Activated naive CD8-positive, alpha-beta T cell treated with anti-CD3 and anti-CD28 coated beads, Interleukin-2, amount 50 U/mL, for 16 hours (primary cell): ENCODE results near the gene SNX14.
"Not testable (repeated sequence)": the region's sequence is repeated elsewhere in the genome, so short reads cannot be mapped to it uniquely, and the experiment has no call there.

Experiments
- DNase-seq: peaks from one replicate; pipeline ENCODE4 v3.0.0-alpha.2; 2020; ENCODE audit warnings: low read depth, low spot score

The SNX14 gene

DNA sequence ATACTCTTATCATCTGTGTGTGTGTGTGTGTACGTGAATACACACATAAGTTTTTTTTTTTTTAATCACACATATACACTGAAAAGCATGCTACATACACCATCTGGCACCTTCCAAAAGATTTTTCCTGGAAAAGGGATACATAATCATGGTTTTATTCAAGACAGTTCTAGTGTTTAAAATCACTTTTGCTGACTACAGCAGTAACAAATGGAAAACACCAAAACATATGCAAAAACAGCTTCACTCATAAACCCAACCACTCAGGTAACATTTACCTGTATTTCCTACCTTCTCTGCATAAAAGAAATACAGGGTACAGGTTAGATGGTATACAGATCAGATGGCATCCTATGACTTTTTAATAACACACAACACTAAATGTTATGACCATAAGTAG lies 2.5 kb downstream of the SNX14 start:
- DNase-seq: no peak

DNA sequence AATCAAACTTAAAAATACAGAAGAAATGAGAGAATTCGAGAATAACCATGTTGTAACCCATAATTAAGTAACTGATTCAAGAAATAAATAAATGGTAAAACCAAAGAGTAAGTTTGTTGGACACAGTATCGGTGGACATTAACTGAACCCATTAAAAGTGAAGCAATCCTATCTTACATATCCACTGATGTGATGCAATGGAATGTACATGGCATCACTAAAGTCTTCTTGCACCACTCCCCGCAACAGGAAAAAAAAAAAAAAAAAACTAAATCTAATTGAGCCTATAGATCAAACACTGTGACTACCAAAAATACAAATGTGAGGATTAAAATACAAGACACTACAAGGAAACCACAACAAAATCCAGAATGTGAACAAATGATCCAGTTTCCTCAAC lies 7.9 kb downstream of the SNX14 start:
- no peak for DNase-seq

DNA sequence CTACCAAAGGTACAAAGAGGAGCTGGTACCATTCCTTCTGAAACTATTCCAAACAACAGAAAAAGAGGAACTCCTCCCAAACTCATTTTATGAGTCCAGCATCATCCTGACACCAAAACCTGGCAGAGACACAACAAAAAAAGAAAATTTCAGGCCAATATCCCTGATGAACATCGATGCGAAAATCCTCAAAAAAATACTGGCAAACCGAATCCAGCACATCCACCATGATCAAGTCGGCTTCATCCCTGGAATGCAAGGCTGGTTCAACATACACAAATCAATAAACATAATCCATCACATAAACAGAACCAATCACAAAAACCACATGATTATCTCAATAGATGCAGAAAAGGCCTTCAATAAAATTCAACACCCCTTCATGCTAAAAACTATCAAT lies 10.8 kb downstream of the SNX14 start:
- not testable (repeated sequence) for DNase-seq

DNA sequence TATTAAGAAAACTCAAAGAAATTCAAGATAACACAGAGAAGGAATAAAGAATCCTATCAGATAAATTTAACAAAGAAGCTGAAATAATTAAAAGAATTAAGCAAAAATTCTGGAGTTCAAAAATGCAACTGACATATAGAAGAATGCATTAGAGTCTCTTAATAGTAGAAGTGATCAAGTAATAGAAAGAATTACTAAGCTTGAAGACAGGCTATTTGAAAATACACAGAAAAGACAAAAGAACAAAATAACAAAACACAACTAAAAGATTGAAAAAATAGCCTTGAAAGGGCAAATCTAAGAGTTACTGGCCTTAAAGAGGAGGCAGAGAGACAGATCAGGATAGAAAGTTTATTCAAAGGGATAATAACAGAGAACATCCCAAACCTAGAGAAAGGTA lies 12.1 kb downstream of the SNX14 start:
- no peak for DNase-seq

DNA sequence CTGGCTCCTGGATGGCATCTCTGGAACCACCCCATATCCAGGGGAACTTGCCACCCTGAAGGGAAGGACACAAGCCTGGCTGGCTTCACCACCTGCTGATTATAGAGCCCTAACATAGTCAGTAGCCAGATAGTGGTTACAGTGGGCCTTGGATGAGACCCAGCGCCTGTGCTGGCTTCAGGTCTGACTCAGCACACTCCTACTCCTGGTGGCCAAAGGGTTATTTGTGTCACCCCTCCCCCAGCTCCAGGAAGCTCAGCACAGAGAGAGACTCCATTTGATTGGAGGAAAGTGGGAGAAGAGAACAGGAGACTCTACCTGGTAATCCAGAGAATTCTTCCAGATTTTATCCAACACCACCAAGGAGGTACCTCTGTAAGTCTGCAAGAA lies 12.8 kb downstream of the SNX14 start:
- no peak for DNase-seq

DNA sequence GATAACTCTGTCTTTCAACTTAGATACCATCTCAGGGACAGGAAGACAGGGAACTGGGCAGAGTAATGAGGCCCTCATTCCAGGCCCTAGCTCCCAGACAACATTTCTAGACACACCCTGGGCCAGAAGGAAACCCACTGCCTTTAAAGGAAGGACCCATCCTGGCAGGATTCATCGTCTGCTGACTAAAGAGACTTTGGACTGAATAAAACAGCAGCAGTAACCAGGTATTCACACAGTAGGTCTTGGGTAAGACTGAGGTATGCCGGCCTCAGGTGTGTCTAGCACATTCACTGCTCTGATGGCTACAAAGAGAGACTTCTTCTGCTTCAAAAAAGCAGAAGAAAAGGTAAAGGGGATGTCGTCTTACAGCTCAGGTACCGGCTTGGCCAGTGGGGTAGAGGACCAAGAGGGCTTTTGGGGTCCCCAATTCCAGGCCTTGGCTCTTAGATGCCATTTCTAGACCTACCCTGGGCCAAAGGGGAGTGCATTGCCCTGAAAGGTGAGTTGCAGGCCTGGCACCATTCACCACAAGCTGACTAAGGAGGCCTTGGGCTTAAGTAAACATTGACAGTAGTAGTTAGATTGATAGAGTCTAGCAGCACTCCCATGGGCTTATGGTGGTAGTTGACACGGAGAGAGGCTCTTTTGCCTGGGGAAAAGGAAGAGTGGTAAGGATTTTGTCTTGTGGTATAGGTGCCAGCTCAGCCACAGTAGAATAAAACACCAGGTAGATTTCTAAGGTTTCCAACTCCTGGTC lies 13.4 kb downstream of the SNX14 start:
- no peak for DNase-seq

DNA sequence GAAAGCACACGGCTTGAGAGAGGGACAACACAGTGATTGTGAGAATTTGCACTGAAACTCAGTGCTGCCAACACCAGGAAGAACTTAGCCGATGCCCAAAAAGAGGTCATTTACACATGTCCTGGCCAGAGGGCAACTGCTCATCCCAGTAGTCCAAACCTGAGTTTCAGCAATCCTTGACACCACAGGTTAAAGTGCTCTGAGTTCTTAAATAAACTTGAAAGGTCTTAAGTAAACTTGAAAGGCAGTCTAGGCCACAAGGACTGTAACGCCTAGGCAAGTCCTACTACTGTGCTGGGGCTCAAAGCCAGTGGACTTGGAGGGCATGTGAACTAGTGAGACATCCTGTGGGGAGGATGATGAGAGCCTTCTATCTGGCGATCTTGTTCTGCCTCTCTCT lies 14.1 kb downstream of the SNX14 start:
- no peak for DNase-seq

DNA sequence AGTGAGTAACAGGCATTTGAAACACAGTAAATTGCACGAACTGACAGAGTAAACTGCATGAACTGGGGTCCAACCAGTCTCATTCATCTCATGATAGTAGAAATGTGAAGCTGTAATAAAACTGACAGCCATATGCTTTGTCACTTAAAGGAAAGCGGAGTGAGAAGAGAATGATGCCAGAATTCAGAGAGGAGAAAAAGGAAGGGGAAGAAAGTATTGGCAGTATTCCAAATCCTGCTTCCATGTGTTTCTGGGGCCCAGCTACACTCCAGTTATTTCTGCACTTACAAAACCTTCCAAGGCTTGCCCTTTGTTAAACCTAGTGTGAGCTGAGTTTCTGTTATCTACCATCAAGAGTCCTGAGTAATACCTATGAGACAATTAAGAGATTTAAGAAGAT lies 17.2 kb downstream of the SNX14 start:
- DNase-seq: no peak

DNA sequence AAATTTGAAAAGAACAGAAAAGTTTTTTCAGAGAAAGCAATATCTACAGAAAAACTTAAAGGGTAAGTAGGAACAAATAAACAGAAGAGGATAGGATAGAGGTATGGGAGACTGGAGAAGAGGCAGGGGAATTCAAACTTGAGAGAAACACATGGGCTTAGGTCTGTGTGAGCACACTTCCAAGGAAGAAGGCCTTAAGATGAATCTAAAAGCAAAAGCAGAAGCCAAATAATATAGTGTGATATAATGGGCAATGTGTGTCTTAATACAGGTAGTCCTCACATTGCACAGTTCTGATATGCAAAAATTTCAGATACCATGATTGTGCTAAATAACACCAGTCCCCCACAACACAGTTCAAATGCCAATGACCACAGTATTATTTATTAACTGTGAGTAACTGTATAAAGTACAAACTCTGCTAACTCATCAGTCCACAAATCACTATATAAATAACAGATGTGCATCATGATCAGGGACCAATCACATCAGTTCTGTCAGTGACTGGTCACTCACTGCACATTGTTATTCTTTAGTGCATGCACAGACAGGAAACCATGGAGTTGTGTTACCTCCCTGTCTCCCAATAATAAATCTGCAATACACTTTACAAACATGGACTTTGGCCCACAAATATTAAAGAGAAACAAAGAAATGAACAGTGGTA lies 18.6 kb downstream of the SNX14 start:
- no peak for DNase-seq

DNA sequence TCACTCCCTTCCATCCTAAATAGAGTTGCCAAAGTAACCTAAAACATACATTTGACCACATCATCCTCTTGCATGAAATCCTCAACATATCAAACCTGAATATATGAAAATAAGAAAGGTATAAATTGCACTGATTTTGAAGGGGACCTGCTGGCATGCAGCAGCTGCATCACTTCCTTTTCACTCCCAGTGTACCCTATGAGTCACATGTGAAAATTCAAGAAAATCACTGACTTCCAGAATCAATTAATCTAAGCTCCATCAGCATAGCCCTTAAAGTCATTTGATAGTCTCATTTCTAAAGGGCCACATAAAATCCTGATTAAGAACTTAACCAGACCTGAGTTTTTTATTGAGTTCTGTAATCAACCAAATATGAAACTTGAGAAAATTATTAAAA lies 24.3 kb downstream of the SNX14 start:
- no peak for DNase-seq

DNA sequence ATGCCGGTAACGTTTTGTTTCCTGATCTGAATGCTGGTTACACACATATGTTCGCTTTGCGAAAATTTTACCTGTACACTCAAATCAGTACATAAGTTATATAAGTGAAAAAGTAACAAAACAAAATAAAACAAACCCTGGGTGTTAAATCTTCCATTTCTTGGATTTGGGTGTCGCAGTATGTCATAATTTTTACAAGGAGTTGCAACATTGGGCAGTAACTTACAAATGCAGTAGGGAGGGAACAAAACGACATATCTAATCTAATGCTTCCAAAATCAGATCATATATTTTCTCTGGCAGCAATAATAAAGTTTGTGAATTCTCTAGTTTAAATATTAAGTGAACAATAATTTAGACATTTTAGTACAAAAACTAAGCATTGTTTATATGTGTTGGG lies 25.2 kb downstream of the SNX14 start:
- no peak for DNase-seq

DNA sequence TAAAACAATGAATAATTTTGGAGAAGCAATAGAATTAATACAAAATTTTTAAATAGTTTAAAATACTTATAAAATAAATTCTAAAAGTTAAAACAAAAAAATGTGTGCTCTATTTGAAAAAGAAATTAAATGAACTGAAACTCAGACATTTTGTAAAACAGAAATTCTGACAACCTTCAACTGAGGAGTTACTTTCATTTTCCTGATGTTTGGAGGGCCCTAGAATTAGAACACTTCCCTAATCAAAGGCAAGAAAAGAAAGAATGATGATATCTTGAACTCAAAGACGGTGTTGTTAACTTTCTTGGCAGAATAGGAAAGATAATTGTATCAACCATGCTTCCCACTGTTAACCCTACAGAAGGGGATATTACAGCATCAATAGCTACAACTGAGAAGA lies 27.9 kb downstream of the SNX14 start:
- no peak for DNase-seq

DNA sequence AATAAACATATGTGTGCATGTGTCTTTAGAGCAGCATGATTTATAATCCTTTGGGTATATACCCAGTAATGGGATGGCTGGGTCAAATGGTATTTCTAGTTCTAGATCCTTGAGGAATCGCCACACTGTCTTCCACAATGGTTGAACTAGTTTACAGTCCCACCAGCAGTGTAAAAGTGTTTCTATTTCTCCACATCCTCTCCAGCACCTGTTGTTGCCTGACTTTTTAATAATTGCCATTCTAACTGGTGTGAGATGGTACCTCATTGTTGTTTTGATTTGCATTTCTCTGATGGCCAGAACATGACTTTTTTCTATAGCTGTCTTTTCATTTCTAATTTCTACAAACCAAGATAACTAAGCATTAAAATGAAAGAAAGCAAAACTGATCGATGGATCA lies 29.4 kb downstream of the SNX14 start:
- DNase-seq: not testable (repeated sequence)

DNA sequence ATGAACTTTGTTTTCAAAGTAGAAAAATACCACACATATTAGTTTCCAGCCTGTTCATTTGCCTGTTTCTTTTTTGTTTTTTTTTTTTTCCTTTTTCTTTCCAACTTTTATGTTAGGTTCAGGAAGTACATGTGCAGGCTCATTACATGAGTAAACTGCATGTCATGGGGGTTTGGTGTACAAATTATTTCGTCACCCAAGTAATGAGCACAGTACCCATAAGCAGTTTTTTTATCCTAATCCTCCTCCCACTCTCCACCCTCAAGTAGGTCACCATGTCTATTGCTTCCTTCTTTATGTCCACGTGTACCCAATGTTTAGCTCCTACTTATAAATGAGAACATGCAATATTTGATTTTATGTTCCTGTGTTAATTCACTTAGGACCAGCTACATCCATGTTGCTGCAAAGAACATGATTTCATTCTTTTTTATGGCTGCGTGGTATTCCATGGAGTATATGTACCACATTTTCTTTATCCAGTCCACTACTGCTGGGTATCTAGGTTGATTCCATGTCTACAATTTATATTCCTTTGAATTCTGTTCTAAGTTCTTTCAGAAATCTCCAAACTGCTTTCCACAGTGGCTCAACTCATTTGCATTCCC lies 31.8 kb downstream of the SNX14 start:
- DNase-seq: no peak

DNA sequence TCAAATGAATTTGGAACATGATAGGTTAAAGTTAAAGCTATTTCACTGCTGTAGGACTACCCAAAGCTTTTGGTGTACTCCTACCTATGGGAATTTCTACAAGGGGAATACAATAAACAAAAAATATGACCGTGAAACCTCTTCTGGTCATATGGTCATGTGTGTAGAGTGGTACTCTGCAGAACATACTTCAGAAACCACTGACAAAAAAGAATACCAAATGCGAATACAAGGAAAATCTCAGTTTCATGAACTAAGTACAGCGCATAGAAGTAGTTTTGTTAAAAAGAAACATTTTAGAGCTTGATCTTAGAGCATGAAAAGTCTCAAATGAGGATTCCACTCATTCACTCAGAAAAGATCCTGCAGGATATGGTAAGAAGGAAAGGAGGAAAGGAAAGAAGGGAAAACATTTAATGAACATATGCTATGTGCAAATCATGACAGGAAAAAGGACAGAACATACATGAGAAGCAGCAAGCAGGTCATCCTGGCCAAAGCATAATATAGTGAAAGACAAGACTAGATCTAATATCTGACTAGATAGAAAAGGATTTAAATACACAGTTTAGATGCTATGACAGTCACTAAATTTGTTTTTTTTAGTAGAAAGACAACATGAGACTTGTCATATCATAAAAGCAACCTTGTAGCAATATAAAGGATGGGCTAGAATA lies 36.5 kb downstream of the SNX14 start:
- no peak for DNase-seq

DNA sequence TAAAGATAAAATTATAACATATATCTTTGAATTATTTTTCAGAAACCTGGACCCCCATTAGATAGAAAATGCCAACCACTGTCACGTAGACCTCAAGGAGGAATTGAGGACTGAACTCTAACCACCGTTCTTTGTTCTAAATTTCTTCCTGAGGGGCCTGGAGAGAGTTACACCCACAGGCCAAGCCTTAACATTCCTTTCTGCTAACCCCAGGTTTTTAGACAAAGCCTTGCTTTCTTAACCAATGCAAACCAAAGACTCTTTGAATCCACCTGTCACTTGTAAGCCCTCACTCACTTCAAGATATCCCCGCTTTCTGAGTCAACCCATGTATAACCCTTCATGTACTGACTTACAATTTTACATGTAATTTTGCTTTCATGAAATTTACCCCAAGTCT lies 41.0 kb downstream of the SNX14 start:
- DNase-seq: no peak

DNA sequence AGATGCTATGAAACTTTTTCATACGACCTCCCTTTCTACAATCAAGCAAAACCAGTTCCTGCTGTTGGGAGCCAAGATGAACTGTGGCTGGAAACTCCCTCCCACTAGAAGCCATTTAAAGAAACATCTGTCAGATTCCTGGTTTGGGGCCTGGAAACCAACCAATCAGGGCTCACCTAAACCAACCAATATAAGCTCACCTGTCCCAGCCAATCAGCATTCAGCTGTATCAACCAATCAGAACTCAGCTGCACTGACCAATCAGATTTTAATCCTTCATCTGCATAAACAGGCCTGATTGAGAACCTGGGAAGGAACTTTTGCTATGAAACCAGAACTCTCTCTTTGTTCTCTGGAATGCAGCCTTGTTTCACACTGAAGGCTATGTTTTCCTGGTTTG lies 42.4 kb downstream of the SNX14 start:
- DNase-seq: no peak

DNA sequence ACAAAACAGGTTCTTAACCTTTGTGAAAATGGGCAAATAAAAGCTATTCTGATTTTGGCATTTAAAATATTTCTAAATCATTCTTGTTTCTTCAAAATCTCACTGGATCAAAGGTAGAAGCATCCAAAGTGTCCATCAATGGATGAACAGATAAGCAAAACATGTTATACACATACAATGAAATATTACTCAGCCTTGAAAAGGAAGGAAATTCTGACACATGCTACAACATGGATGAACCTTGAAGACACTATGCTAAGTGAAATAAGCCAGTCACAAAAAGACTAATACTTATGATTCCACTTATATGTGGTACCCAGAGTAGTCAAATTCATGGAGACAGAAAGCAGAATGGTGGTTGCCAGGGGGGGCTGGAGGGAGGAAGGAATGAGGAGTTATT lies 45.9 kb downstream of the SNX14 start:
- no peak for DNase-seq

DNA sequence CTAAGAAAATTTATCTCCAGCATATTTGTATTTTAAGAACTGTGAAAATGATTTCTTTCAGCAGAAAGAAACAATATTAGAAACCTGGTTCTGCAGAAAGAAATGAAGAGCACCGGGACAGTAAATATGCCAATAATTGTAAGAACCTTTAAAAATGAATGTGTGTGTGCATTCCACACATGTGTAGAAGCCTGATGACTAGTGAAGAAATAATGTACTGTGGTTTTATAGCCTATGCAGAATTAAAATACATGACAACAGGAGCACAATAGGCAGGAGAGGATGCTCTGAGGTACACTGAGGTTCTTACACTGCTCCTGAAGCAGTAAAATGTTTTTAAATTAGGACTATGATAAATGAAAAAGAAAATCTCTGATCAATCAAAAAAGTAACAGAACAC lies 48.9 kb downstream of the SNX14 start:
- no peak for DNase-seq

DNA sequence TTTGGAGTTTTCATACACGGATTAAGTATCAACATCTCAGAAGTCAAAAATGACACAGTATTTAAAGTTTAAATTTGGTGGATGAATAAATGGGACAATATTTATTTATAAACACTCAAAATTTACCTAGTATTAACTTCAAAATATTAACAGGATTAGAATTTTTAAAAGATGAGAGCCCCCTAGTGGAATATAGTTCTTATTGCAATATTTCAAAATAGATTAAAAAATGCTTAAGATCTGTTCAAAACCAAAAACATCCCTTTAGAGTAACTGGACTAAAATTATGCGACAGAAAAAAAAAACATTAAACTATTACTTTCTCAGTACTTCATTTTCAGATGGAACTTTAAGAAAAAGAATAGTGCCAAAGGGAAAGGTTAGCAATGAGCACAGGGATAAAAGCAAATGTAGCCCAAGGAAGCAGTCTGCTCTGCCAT lies 56.6 kb downstream of the SNX14 start:
- DNase-seq: no peak

DNA sequence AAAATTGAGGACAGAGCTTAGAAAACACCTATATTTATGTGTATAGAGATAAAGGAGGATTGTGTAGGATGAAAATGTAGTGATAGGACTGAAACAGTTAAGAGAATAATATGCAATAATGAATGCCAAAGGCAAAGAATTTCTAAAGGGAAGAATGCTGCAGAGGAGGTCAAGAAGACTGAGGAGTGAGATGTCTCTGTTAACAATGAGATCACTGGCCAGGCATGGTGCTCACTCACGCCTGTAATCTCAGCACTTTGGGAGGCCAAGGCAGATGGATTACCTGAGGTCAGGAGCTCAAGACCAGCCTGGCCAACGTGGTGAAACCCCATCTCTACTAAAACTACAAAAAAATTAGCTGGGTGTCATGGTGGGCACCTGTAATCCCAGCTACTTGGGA lies 69.4 kb downstream of the SNX14 start:
- not testable (repeated sequence) for DNase-seq

DNA sequence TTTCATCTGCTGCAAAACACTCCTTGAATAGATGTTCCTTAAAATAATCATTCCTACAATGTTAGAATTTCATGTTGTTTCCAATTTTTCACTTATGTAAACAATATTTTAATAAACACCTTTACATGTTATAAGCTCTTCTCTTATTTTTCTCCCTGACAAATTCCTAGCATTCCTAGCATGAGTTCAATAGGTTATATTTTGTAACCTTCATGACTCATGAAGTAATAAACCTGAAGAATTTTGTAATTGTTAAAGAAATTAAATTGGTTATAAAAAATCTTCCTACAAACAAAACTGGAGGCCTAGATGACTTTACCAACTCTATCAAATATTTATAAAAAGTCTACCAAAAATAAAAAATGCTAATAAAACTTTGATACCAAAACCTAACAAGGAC lies 77.5 kb downstream of the SNX14 start:
- DNase-seq: no peak
